NCI-H1417 (cell line): Measurements from ENCODE around the gene LCN9.
"Not testable (repeated sequence)": the region's sequence is repeated elsewhere in the genome, so short reads cannot be mapped to it uniquely, and the experiment has no call there.

Experiments
- DNase-seq, 3 experiments: peaks; one replicate each; lab custom pipeline; 2025; lab: John Stamatoyannopoulos, UW

The LCN9 gene

GRCh38 chr9:135662758-135663450 lies at the start of gene LCN9:
LCN9 (plus strand) TSS chr9:135663309; CDS start chr9:135663322, 13 bp downstream.
- no peak for DNase-seq

GRCh38 chr9:135613946-135614805 lies 48.9 kb upstream of the LCN9 start:
- no peak for DNase-seq

- DNase-seq = no peak
Observed at GRCh38 chr9:135614821-135615665, 48.1 kb upstream of the LCN9 start.

GRCh38 chr9:135615666-135616618 lies 47.2 kb upstream of the LCN9 start:
- no peak for DNase-seq

GRCh38 chr9:135616619-135617537 lies 46.2 kb upstream of the LCN9 start:
- DNase-seq = peak in 1 of 3 experiments; percentile 24

GRCh38 chr9:135617538-135617900 lies 45.6 kb upstream of the LCN9 start:
- no peak for DNase-seq

- DNase-seq = no peak
Observed at GRCh38 chr9:135617991-135618411, 45.1 kb upstream of the LCN9 start.

GRCh38 chr9:135618866-135619598 lies 44.1 kb upstream of the LCN9 start:
- no peak for DNase-seq

- DNase-seq = peak in 2 of 3 experiments; percentile 51 to 63
Observed at GRCh38 chr9:135619599-135619886, 43.6 kb upstream of the LCN9 start.

GRCh38 chr9:135620558-135620957 lies 42.6 kb upstream of the LCN9 start:
- DNase-seq = no peak

GRCh38 chr9:135622415-135623020 lies 40.6 kb upstream of the LCN9 start:
- no peak for DNase-seq

GRCh38 chr9:135624282-135624681 lies 38.8 kb upstream of the LCN9 start:
- DNase-seq = no peak

GRCh38 chr9:135632841-135633240 lies 30.3 kb upstream of the LCN9 start:
- no peak for DNase-seq

GRCh38 chr9:135636930-135637530 lies 26.1 kb upstream of the LCN9 start:
- not testable (repeated sequence) for DNase-seq

- DNase-seq = no peak
Observed at GRCh38 chr9:135639196-135639595, 23.9 kb upstream of the LCN9 start, which contains the start of gene GLT6D1. GLT6D1 (minus strand) TSS chr9:135639540; CDS start chr9:135639187, 353 bp downstream.

- no peak for DNase-seq
Observed at GRCh38 chr9:135641047-135641446, 22.1 kb upstream of the LCN9 start.

GRCh38 chr9:135641745-135642144 lies 21.4 kb upstream of the LCN9 start:
- no peak for DNase-seq

- DNase-seq = no peak
Observed at GRCh38 chr9:135644631-135645218, 18.4 kb upstream of the LCN9 start.
